ENCODE results near the gene MBD2.

Gene MBD2

GRCh38 chr18:54202851-54203250 lies 21.6 kb downstream of the MBD2 start:
- no peak for DNase-seq (ENCODE audit: low read depth)

GRCh38 chr18:54197747-54198411 lies 26.6 kb downstream of the MBD2 start:
- DNase-seq (ENCODE audit: low read depth), result no peak

GRCh38 chr18:54193786-54194185 lies 30.7 kb downstream of the MBD2 start:
- no peak for DNase-seq (ENCODE audit: low read depth)

GRCh38 chr18:54192900-54193299 lies 31.6 kb downstream of the MBD2 start:
- no peak for DNase-seq (ENCODE audit: low read depth)

GRCh38 chr18:54192415-54192814 lies 32.1 kb downstream of the MBD2 start:
- no peak for DNase-seq (ENCODE audit: low read depth)

GRCh38 chr18:54191352-54191751 lies 33.1 kb downstream of the MBD2 start:
- DNase-seq (ENCODE audit: low read depth), result no peak

GRCh38 chr18:54187372-54187771 lies 37.1 kb downstream of the MBD2 start:
- DNase-seq (ENCODE audit: low read depth), result no peak

- no peak for DNase-seq (ENCODE audit: low read depth)
Measured at GRCh38 chr18:54184836-54185235, 39.6 kb downstream of the MBD2 start.

- no peak for DNase-seq (ENCODE audit: low read depth)
Measured at GRCh38 chr18:54183390-54183789, 41.1 kb downstream of the MBD2 start.

GRCh38 chr18:54181856-54182602 lies 42.4 kb downstream of the MBD2 start:
- DNase-seq (ENCODE audit: low read depth), result no peak

GRCh38 chr18:54173980-54174630 lies 50.4 kb downstream of the MBD2 start:
- no peak for DNase-seq (ENCODE audit: low read depth)

GRCh38 chr18:54173250-54173649 lies 51.2 kb downstream of the MBD2 start:
- DNase-seq (ENCODE audit: low read depth), result no peak

GRCh38 chr18:54169431-54170403 lies 54.8 kb downstream of the MBD2 start:
- no peak for DNase-seq (ENCODE audit: low read depth)

- DNase-seq (ENCODE audit: low read depth), result no peak
Measured at GRCh38 chr18:54165450-54165849, 59.0 kb downstream of the MBD2 start.

GRCh38 chr18:54163453-54163852 lies 61.0 kb downstream of the MBD2 start:
- DNase-seq (ENCODE audit: low read depth), result no peak

GRCh38 chr18:54162431-54162830 lies 62.0 kb downstream of the MBD2 start:
- no peak for DNase-seq (ENCODE audit: low read depth)

GRCh38 chr18:54161267-54161666 lies 63.2 kb downstream of the MBD2 start:
- DNase-seq (ENCODE audit: low read depth), result no peak

GRCh38 chr18:54159906-54160305 lies 64.6 kb downstream of the MBD2 start:
- no peak for DNase-seq (ENCODE audit: low read depth)

- no peak for DNase-seq (ENCODE audit: low read depth)
Measured at GRCh38 chr18:54157646-54158385, 66.7 kb downstream of the MBD2 start.

- DNase-seq (ENCODE audit: low read depth), result no peak
Measured at GRCh38 chr18:54155412-54155811, 69.1 kb downstream of the MBD2 start.

GRCh38 chr18:54154231-54154630 lies 70.2 kb downstream of the MBD2 start:
- no peak for DNase-seq (ENCODE audit: low read depth)

Measured in activated T-cell treated with anti-CD3 and anti-CD28 coated beads for 48 hours (primary cell).